Astrocyte of the cerebellum (primary cell): ENCODE data around the gene C19orf67.
"Not testable (repeated sequence)": the region's sequence is repeated elsewhere in the genome, so short reads cannot be mapped to it uniquely, and the experiment has no call there.

ENCODE experiments used
- DNase-seq: peaks from one replicate; pipeline ENCODE4 v3.0.0-alpha.2; 2011; ENCODE audit warnings: low read depth
- H3K4me3 ChIP-seq: 2 replicates; pipeline ENCODE4 v1.5.1; 2011; ENCODE audit warnings: mild to moderate bottlenecking, low read depth, low read length, moderate library complexity
- CTCF ChIP-seq: IDR thresholded peaks from 2 replicates; pipeline ENCODE4 v1.5.1; 2012; ENCODE audit warnings: low read length, low read depth, moderate library complexity, mild to moderate bottlenecking; ENCODE audit errors: missing control alignments
- in situ Hi-C: cut with HindIII; loops from 2 replicates; pipeline ENCODE4 v1.10.0; 2017; ENCODE audit warnings: low sequenced_read_pairs

The C19orf67 gene

GRCh38 chr19:14053032-14053431 is 32.6 kb downstream of the C19orf67 start:
- no peak overlapping the region for H3K4me3 ChIP-seq
- in situ Hi-C loops, result no loop called here
- DNase-seq, result no peak
- no peak for TF ChIP-seq CTCF

GRCh38 chr19:14052470-14052869 is 33.1 kb downstream of the C19orf67 start:
- in situ Hi-C loops, result no loop called here
- no peak overlapping the region for H3K4me3 ChIP-seq
- no peak for TF ChIP-seq CTCF
- no peak for DNase-seq

- H3K4me3 ChIP-seq, result no peak overlapping the region
- in situ Hi-C loops, result no loop called here
- no peak for DNase-seq
- no peak for TF ChIP-seq CTCF
Measured at GRCh38 chr19:14051980-14052379, 33.6 kb downstream of the C19orf67 start.

- DNase-seq, H3K4me3 ChIP-seq, in situ Hi-C loops: not testable (repeated sequence)
Measured at GRCh38 chr19:14050961-14051360, 34.6 kb downstream of the C19orf67 start.

GRCh38 chr19:14050512-14050911 is 35.1 kb downstream of the C19orf67 start:
- no peak for DNase-seq
- no peak overlapping the region for H3K4me3 ChIP-seq
- in situ Hi-C loops, result no loop called here
- TF ChIP-seq CTCF, result no peak

GRCh38 chr19:14048443-14049153 is 37.0 kb downstream of the C19orf67 start:
- no peak for DNase-seq
- in situ Hi-C loops, result no loop called here
- peak; percentile 87 for TF ChIP-seq CTCF
- H3K4me3 ChIP-seq, result no peak overlapping the region

GRCh38 chr19:14047866-14048265 is 37.7 kb downstream of the C19orf67 start:
- DNase-seq, in situ Hi-C loops, H3K4me3 ChIP-seq: not testable (repeated sequence)
